GM18951 (cell line): ENCODE measurements around the gene PSMC5.
"Not testable (repeated sequence)": the region's sequence is repeated elsewhere in the genome, so short reads cannot be mapped to it uniquely, and the experiment has no call there.

Experiments used
- POLR2A ChIP-seq: IDR thresholded peaks from 4 replicates; pipeline ENCODE4 v1.6.1; 2011; ENCODE audit warnings: mild to moderate bottlenecking; ENCODE audit not compliant: insufficient read length, insufficient read depth; ENCODE audit errors: extremely low read depth
- in situ Hi-C: fragments of 300-500 bp; cut with MboI; formaldehyde crosslinking; loops from one replicate; pipeline ENCODE4 v1.12.0; 2022; ENCODE audit warnings: low sequenced_read_pairs, mixed read lengths, inconsistent platforms; ENCODE audit not compliant: unreplicated experiment

The PSMC5 gene

GRCh38 chr17:63850401-63850800 lies 23.2 kb downstream of the PSMC5 start:
- in situ Hi-C loops = no loop called here
- no peak for TF ChIP-seq POLR2A

GRCh38 chr17:63853260-63853659 lies 26.0 kb downstream of the PSMC5 start:
- in situ Hi-C loops = no loop called here
- no peak for TF ChIP-seq POLR2A

GRCh38 chr17:63854709-63855108 lies 27.5 kb downstream of the PSMC5 start:
- in situ Hi-C loops = no loop called here
- TF ChIP-seq POLR2A = no peak

GRCh38 chr17:63855185-63855584 lies 28.0 kb downstream of the PSMC5 start:
- in situ Hi-C loops = no loop called here
- no peak for TF ChIP-seq POLR2A

- in situ Hi-C loops = not testable (repeated sequence)
These were observed 29.2 kb downstream of the PSMC5 start for GRCh38 chr17:63856425-63856824.

GRCh38 chr17:63859257-63859656 lies 32.0 kb downstream of the PSMC5 start:
- in situ Hi-C loops = no loop called here
- no peak for TF ChIP-seq POLR2A

GRCh38 chr17:63866625-63867024 lies 39.4 kb downstream of the PSMC5 start:
- in situ Hi-C loops = not testable (repeated sequence)

GRCh38 chr17:63869491-63870291 lies 42.5 kb downstream of the PSMC5 start:
- in situ Hi-C loops = not testable (repeated sequence)

- in situ Hi-C loops = not testable (repeated sequence)
These were observed 43.0 kb downstream of the PSMC5 start for GRCh38 chr17:63870292-63870665.

- in situ Hi-C loops = not testable (repeated sequence)
These were observed 44.6 kb downstream of the PSMC5 start for GRCh38 chr17:63871646-63872365.

GRCh38 chr17:63873577-63873976 lies 46.3 kb downstream of the PSMC5 start, which contains the start of gene CSH2:
TSS of gene CSH2 (minus strand) at chr17:63873677. CDS start at chr17:63873614, 63 bp downstream.
- in situ Hi-C loops = not testable (repeated sequence)

- in situ Hi-C loops = not testable (repeated sequence)
These were observed 46.9 kb downstream of the PSMC5 start for GRCh38 chr17:63874061-63874626.

GRCh38 chr17:63874693-63875092 lies 47.5 kb downstream of the PSMC5 start:
- in situ Hi-C loops = not testable (repeated sequence)

- in situ Hi-C loops = not testable (repeated sequence)
These were observed 51.2 kb downstream of the PSMC5 start for GRCh38 chr17:63878413-63878812.

GRCh38 chr17:63880706-63881105 lies 53.5 kb downstream of the PSMC5 start:
- no peak for TF ChIP-seq POLR2A
- in situ Hi-C loops = no loop called here

- in situ Hi-C loops = not testable (repeated sequence)
These were observed 54.1 kb downstream of the PSMC5 start for GRCh38 chr17:63881337-63881736.
